Stimulated activated naive CD8-positive, alpha-beta T cell treated with anti-CD3 and anti-CD28 coated beads, Interleukin-15, Interleukin-2, amounts not matched to agents 100 U/mL and 50 U/mL, for 24 hours (primary cell): ENCODE measurements around the gene TRPM2.
"Not testable (repeated sequence)": the region's sequence is repeated elsewhere in the genome, so short reads cannot be mapped to it uniquely, and the experiment has no call there.

Experiments used
- ATAC-seq: fragments of 150-1000 bp; cut with Tn5 transposase; one replicate; pipeline ENCODE4 v1.10.0; 2021
- DNase-seq: peaks from one replicate; pipeline ENCODE4 v3.0.0; 2021

TRPM2 gene

GRCh38 chr21:44397431-44398031, 44.1 kb downstream of the TRPM2 start:
- DNase-seq (no peak), ATAC-seq (no peak)

- DNase-seq, result no peak
- ATAC-seq, result no peak
Observed at GRCh38 chr21:44398499-44398898, 45.1 kb downstream of the TRPM2 start.

- DNase-seq, result no peak
- ATAC-seq, result no peak
Observed at GRCh38 chr21:44399151-44399954, 45.9 kb downstream of the TRPM2 start.

- no peak for ATAC-seq
- no peak for DNase-seq
Observed at GRCh38 chr21:44399955-44400790, 46.8 kb downstream of the TRPM2 start.

- DNase-seq (no peak), ATAC-seq (no peak)
Observed at GRCh38 chr21:44400791-44401385, 47.5 kb downstream of the TRPM2 start.

- DNase-seq, result no peak
- no peak for ATAC-seq
Observed at GRCh38 chr21:44401386-44402160, 48.2 kb downstream of the TRPM2 start.

GRCh38 chr21:44402323-44403105, 49.1 kb downstream of the TRPM2 start:
- ATAC-seq (no peak), DNase-seq (no peak)

- DNase-seq, result no peak
- no peak for ATAC-seq
Observed at GRCh38 chr21:44403106-44404020, 49.9 kb downstream of the TRPM2 start.

- ATAC-seq, DNase-seq: not testable (repeated sequence)
Observed at GRCh38 chr21:44404482-44404881, 51.1 kb downstream of the TRPM2 start.

- no peak for ATAC-seq
- no peak for DNase-seq
Observed at GRCh38 chr21:44405091-44405947, 51.9 kb downstream of the TRPM2 start.

- ATAC-seq, result no peak
- DNase-seq, result no peak
Observed at GRCh38 chr21:44405948-44406872, 52.8 kb downstream of the TRPM2 start.

GRCh38 chr21:44406953-44407352, 53.5 kb downstream of the TRPM2 start:
- no peak for ATAC-seq
- no peak for DNase-seq

- DNase-seq (peak; percentile 40), ATAC-seq (peak; percentile 71)
Observed at GRCh38 chr21:44407493-44407892, 54.1 kb downstream of the TRPM2 start.

- ATAC-seq, result no peak
- DNase-seq, result no peak
Observed at GRCh38 chr21:44408226-44408625, 54.8 kb downstream of the TRPM2 start.

- no peak for DNase-seq
Observed at GRCh38 chr21:44413566-44414290, 60.3 kb downstream of the TRPM2 start.

GRCh38 chr21:44414291-44415072, 61.1 kb downstream of the TRPM2 start:
- DNase-seq (no peak), ATAC-seq (no peak)

More at GRCh38 chr21:44413566-44414290, 60.3 kb downstream of the TRPM2 start:
- ATAC-seq, result no peak
